Measurements from ENCODE around the gene NCKIPSD.

Gene NCKIPSD

GRCh38 chr3:48633256-48633655 is 52.5 kb downstream of the NCKIPSD start:
- peaks cover 16% of the 10 kb centered on the region; the same call in 1 of the 2 replicates for H4K20me1 ChIP-seq (ENCODE audit: insufficient read depth, low read length)
- no peak overlapping the region for H3K27ac ChIP-seq (ENCODE audit: low read length)
- H2AFZ ChIP-seq (ENCODE audit: low read depth, low read length) = no peak overlapping the region
- DNase-seq (no peak), ATAC-seq (ENCODE audit: insufficient read depth, low read depth) (no peak)
- no peak overlapping the region for H3K9ac ChIP-seq (ENCODE audit: low read depth, low read length)
- TF ChIP-seq CTCF (IDR thresholded peaks at IDR 0.05; ENCODE audit: borderline replicate concordance, extremely low read depth, low read length, poor library complexity, severe bottlenecking) (no peak), EZH2 (IDR thresholded peaks at IDR 0.05; ENCODE audit: borderline replicate concordance, low read depth, low read length, severe bottlenecking) (no peak)
- H3K4me3 ChIP-seq (ENCODE audit: low read depth in 1 of 2, low read length in 2 of 2) = no peak overlapping the region
- peak overlapping the region; percentile 99; the same call in 1 of the 2 replicates for H3K4me2 ChIP-seq (ENCODE audit: insufficient read depth, low read length)
- peaks cover 27% of the 10 kb centered on the region for H3K4me1 ChIP-seq (ENCODE audit: insufficient read depth, low read length)
- H3K27me3 ChIP-seq (ENCODE audit: insufficient read depth, low read length, poor library complexity) = no peaks in the 10 kb centered on the region
- peaks cover 38% of the 10 kb centered on the region for H3K36me3 ChIP-seq (ENCODE audit: insufficient read depth, low read length)
- peaks cover 9% of the 10 kb centered on the region; the same call in 1 of the 2 replicates for H3K79me2 ChIP-seq (ENCODE audit: insufficient read depth, low read length)
- no peaks in the 10 kb centered on the region for H3K9me3 ChIP-seq (ENCODE audit: insufficient read depth, low read length, severe bottlenecking)

- H4K20me1 ChIP-seq (ENCODE audit: insufficient read depth, low read length) = peaks cover 16% of the 10 kb centered on the region; the same call in 1 of the 2 replicates
- H3K4me3 ChIP-seq (ENCODE audit: low read depth in 1 of 2, low read length in 2 of 2) = no peak overlapping the region
- H3K79me2 ChIP-seq (ENCODE audit: insufficient read depth, low read length) = peaks cover 9% of the 10 kb centered on the region; the same call in 1 of the 2 replicates
- H3K27ac ChIP-seq (ENCODE audit: low read length) = no peak overlapping the region
- H2AFZ ChIP-seq (ENCODE audit: low read depth, low read length) = no peak overlapping the region
- DNase-seq = no peak
- H3K4me2 ChIP-seq (ENCODE audit: insufficient read depth, low read length) = no peak overlapping the region
- TF ChIP-seq EZH2 (IDR thresholded peaks at IDR 0.05; ENCODE audit: borderline replicate concordance, low read depth, low read length, severe bottlenecking) (no peak), CTCF (IDR thresholded peaks at IDR 0.05; ENCODE audit: borderline replicate concordance, extremely low read depth, low read length, poor library complexity, severe bottlenecking) (no peak)
- H3K36me3 ChIP-seq (ENCODE audit: insufficient read depth, low read length) = peaks cover 51% of the 10 kb centered on the region
- no peak overlapping the region for H3K9ac ChIP-seq (ENCODE audit: low read depth, low read length)
- H3K9me3 ChIP-seq (ENCODE audit: insufficient read depth, low read length, severe bottlenecking) = no peaks in the 10 kb centered on the region
- ATAC-seq (ENCODE audit: insufficient read depth, low read depth) = no peak
- H3K27me3 ChIP-seq (ENCODE audit: insufficient read depth, low read length, poor library complexity) = no peaks in the 10 kb centered on the region
- peaks cover 27% of the 10 kb centered on the region for H3K4me1 ChIP-seq (ENCODE audit: insufficient read depth, low read length)
These were observed 53.9 kb downstream of the NCKIPSD start for GRCh38 chr3:48631516-48632448.

- Histone ChIP-seq H3K4me1 (ENCODE audit: insufficient read depth, low read length) (peaks cover 19% of the 10 kb centered on the region), H3K9me3 (ENCODE audit: insufficient read depth, low read length, severe bottlenecking) (no peaks in the 10 kb centered on the region), H3K27ac (ENCODE audit: low read length) (no peak overlapping the region), H3K4me3 (ENCODE audit: low read depth in 1 of 2, low read length in 2 of 2) (no peak overlapping the region), H3K27me3 (ENCODE audit: insufficient read depth, low read length, poor library complexity) (no peaks in the 10 kb centered on the region), H3K36me3 (ENCODE audit: insufficient read depth, low read length) (peaks cover 60% of the 10 kb centered on the region), H2AFZ (ENCODE audit: low read depth, low read length) (no peak overlapping the region), H3K4me2 (ENCODE audit: insufficient read depth, low read length) (no peak overlapping the region), H3K79me2 (ENCODE audit: insufficient read depth, low read length) (peaks cover 9% of the 10 kb centered on the region; the same call in 1 of the 2 replicates), H3K9ac (ENCODE audit: low read depth, low read length) (no peak overlapping the region), H4K20me1 (ENCODE audit: insufficient read depth, low read length) (peaks cover 16% of the 10 kb centered on the region; the same call in 1 of the 2 replicates)
- no peak for TF ChIP-seq CTCF (IDR thresholded peaks at IDR 0.05; ENCODE audit: borderline replicate concordance, extremely low read depth, low read length, poor library complexity, severe bottlenecking)
- no peak for TF ChIP-seq EZH2 (IDR thresholded peaks at IDR 0.05; ENCODE audit: borderline replicate concordance, low read depth, low read length, severe bottlenecking)
- ATAC-seq (ENCODE audit: insufficient read depth, low read depth) (no peak), DNase-seq (no peak)
These were observed 54.9 kb downstream of the NCKIPSD start for GRCh38 chr3:48630833-48631232.
